T-helper 2 cell treated with Interferon-gamma antibody and Interleukin-4, amounts not matched to agents 5 μg/mL and 100 μg/mL, for 36 hours (primary cell): Measurements from ENCODE around the gene PRR5L.

Source experiments
- DNase-seq: peaks from one replicate; pipeline ENCODE4 v3.0.0; 2021; ENCODE audit warnings: low spot score
- H3K27ac Mint-ChIP-seq: one replicate; pipeline ENCODE4 v1.8.0; 2021; ENCODE audit warnings: mild to moderate bottlenecking, mixed read lengths
- H3K27me3 Mint-ChIP-seq: one replicate; pipeline ENCODE4 v1.8.0; 2021; ENCODE audit warnings: low read depth, mixed read lengths
- H3K36me3 Mint-ChIP-seq: one replicate; pipeline ENCODE4 v1.8.0; 2021; ENCODE audit warnings: low read depth, mixed read lengths
- H3K4me1 Mint-ChIP-seq: one replicate; pipeline ENCODE4 v1.8.0; 2021; ENCODE audit warnings: low read depth, mixed read lengths
- H3K4me3 Mint-ChIP-seq: one replicate; pipeline ENCODE4 v1.8.0; 2022; ENCODE audit warnings: mild to moderate bottlenecking, moderate library complexity, mixed read lengths
- H3K9me3 Mint-ChIP-seq: one replicate; pipeline ENCODE4 v1.8.0; 2021; ENCODE audit warnings: mixed read lengths

The PRR5L gene

GRCh38 chr11:36362902-36363301 lies 66.8 kb downstream of the PRR5L start:
- Mint-ChIP-seq H3K27ac (no peak overlapping the region), H3K4me3 (no peak overlapping the region), H3K27me3 (peaks cover 35% of the 10 kb centered on the region), H3K4me1 (peaks cover 40% of the 10 kb centered on the region), H3K9me3 (no peaks in the 10 kb centered on the region), H3K36me3 (no peaks in the 10 kb centered on the region)
- no peak for DNase-seq

GRCh38 chr11:36363361-36364268 lies 67.5 kb downstream of the PRR5L start:
- Mint-ChIP-seq H3K27me3 (peaks cover 38% of the 10 kb centered on the region), H3K4me1 (peaks cover 35% of the 10 kb centered on the region), H3K4me3 (no peak overlapping the region), H3K27ac (no peak overlapping the region), H3K9me3 (no peaks in the 10 kb centered on the region), H3K36me3 (no peaks in the 10 kb centered on the region)
- no peak for DNase-seq

GRCh38 chr11:36364551-36365325 lies 68.7 kb downstream of the PRR5L start:
- Mint-ChIP-seq H3K27me3 (peaks cover 44% of the 10 kb centered on the region), H3K4me3 (no peak overlapping the region), H3K9me3 (no peaks in the 10 kb centered on the region), H3K4me1 (peaks cover 33% of the 10 kb centered on the region), H3K27ac (no peak overlapping the region), H3K36me3 (no peaks in the 10 kb centered on the region)
- no peak for DNase-seq

- peaks cover 51% of the 10 kb centered on the region for H3K27me3 Mint-ChIP-seq
- H3K4me1 Mint-ChIP-seq = peaks cover 22% of the 10 kb centered on the region
- H3K4me3 Mint-ChIP-seq = no peak overlapping the region
- H3K27ac Mint-ChIP-seq = no peak overlapping the region
- DNase-seq = no peak
- no peaks in the 10 kb centered on the region for H3K9me3 Mint-ChIP-seq
- no peaks in the 10 kb centered on the region for H3K36me3 Mint-ChIP-seq
These were observed 69.8 kb downstream of the PRR5L start for GRCh38 chr11:36365907-36366306.

GRCh38 chr11:36367806-36368680 lies 72.0 kb downstream of the PRR5L start:
- no peak overlapping the region for H3K4me3 Mint-ChIP-seq
- H3K27me3 Mint-ChIP-seq = peaks cover 59% of the 10 kb centered on the region
- no peaks in the 10 kb centered on the region for H3K9me3 Mint-ChIP-seq
- H3K27ac Mint-ChIP-seq = no peak overlapping the region
- DNase-seq = no peak
- peaks cover 8% of the 10 kb centered on the region for H3K4me1 Mint-ChIP-seq
- H3K36me3 Mint-ChIP-seq = no peaks in the 10 kb centered on the region

- H3K4me1 Mint-ChIP-seq = peaks cover 3% of the 10 kb centered on the region
- no peak overlapping the region for H3K4me3 Mint-ChIP-seq
- H3K27ac Mint-ChIP-seq = no peak overlapping the region
- no peak for DNase-seq
- H3K36me3 Mint-ChIP-seq = no peaks in the 10 kb centered on the region
- H3K27me3 Mint-ChIP-seq = peaks cover 72% of the 10 kb centered on the region
- H3K9me3 Mint-ChIP-seq = no peaks in the 10 kb centered on the region
These were observed 75.1 kb downstream of the PRR5L start for GRCh38 chr11:36371181-36371580.

GRCh38 chr11:36371590-36371989 lies 75.5 kb downstream of the PRR5L start:
- no peak for DNase-seq
- Mint-ChIP-seq H3K4me1 (peaks cover 5% of the 10 kb centered on the region), H3K27ac (no peak overlapping the region), H3K36me3 (no peaks in the 10 kb centered on the region), H3K4me3 (no peak overlapping the region), H3K9me3 (no peaks in the 10 kb centered on the region), H3K27me3 (peaks cover 72% of the 10 kb centered on the region)

GRCh38 chr11:36372101-36372771 lies 76.1 kb downstream of the PRR5L start:
- H3K4me3 Mint-ChIP-seq = no peak overlapping the region
- H3K36me3 Mint-ChIP-seq = no peaks in the 10 kb centered on the region
- DNase-seq = no peak
- H3K27me3 Mint-ChIP-seq = peaks cover 73% of the 10 kb centered on the region
- H3K27ac Mint-ChIP-seq = no peak overlapping the region
- H3K4me1 Mint-ChIP-seq = peaks cover 8% of the 10 kb centered on the region
- no peaks in the 10 kb centered on the region for H3K9me3 Mint-ChIP-seq

- H3K4me1 Mint-ChIP-seq = peaks cover 16% of the 10 kb centered on the region
- DNase-seq = no peak
- H3K27me3 Mint-ChIP-seq = peaks cover 76% of the 10 kb centered on the region
- H3K27ac Mint-ChIP-seq = no peak overlapping the region
- H3K4me3 Mint-ChIP-seq = no peak overlapping the region
- H3K36me3 Mint-ChIP-seq = no peaks in the 10 kb centered on the region
- no peaks in the 10 kb centered on the region for H3K9me3 Mint-ChIP-seq
These were observed 77.2 kb downstream of the PRR5L start for GRCh38 chr11:36373016-36374010.

GRCh38 chr11:36374726-36375125 lies 78.6 kb downstream of the PRR5L start:
- Mint-ChIP-seq H3K27me3 (peaks cover 83% of the 10 kb centered on the region), H3K4me1 (peaks cover 18% of the 10 kb centered on the region), H3K27ac (no peak overlapping the region), H3K4me3 (no peak overlapping the region), H3K9me3 (no peaks in the 10 kb centered on the region), H3K36me3 (no peaks in the 10 kb centered on the region)
- DNase-seq = no peak

- H3K4me1 Mint-ChIP-seq = peaks cover 19% of the 10 kb centered on the region
- no peaks in the 10 kb centered on the region for H3K36me3 Mint-ChIP-seq
- peak overlapping the region; percentile 92 for H3K4me3 Mint-ChIP-seq
- no peak overlapping the region for H3K27ac Mint-ChIP-seq
- peaks cover 84% of the 10 kb centered on the region for H3K27me3 Mint-ChIP-seq
- H3K9me3 Mint-ChIP-seq = no peaks in the 10 kb centered on the region
- DNase-seq = no peak
These were observed 79.4 kb downstream of the PRR5L start for GRCh38 chr11:36375353-36376008.
